Nucleus accumbens (tissue), 56 donors: ENCODE measurements around the gene GPC3.
A peak's percentile ranks its signal among the peaks of the same experiment; 100 is the strongest.

Experiments
- DNase-seq, 56 donors: peaks; one replicate each; lab custom pipeline; 2025; lab: John Stamatoyannopoulos, UW

Gene GPC3

GRCh38 chrX:133661962-133662839 is 323.2 kb downstream of the GPC3 start:
- DNase-seq = no peak

DNA sequence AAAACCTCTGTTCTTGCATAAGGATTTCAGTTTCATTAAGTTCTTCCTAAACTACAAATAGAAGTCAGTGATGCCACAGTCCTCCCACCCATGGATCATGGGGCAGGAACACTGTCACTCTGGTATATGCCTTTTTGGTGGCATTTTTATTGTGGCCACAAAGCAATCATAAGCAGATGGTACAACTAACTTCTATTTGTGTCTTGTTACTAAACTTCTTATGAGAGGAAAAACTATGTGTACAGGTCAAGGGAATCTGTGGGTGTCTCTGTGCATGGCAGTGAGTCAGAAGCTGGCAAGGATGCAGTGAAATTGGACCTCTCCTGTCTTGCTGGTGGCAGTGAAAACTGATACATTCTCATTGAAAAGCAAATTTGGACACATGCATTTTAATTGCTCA is 325.1 kb downstream of the GPC3 start:
- no peak for DNase-seq

DNA sequence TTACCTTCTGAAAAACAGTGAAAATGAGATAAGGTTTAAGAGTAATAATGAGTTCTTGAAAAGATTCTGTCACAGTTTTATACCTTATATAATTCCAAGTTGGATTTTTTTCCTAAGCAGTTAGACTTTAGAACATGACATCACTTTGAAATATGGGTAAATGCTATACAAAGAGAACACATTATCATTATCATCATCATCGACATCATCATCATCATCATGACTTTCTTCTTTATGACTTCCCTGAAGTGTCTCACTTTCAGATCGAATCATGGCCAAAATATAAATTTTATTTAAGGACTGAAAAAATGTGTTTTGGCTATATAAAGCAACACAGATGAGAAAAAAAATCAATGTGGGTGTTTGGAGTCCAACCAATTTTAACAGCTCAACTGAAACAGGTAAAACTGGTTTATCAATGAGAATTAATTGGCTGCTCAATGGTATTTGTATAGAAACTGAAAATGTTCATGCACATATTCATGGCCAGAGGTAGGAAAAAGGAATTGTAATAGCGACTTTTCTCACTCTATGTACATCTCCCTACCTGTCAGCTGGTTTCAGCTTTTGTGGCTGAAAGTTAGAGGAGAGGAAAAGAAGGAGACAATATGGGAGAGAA is 327.0 kb downstream of the GPC3 start:
- no peak for DNase-seq

DNA sequence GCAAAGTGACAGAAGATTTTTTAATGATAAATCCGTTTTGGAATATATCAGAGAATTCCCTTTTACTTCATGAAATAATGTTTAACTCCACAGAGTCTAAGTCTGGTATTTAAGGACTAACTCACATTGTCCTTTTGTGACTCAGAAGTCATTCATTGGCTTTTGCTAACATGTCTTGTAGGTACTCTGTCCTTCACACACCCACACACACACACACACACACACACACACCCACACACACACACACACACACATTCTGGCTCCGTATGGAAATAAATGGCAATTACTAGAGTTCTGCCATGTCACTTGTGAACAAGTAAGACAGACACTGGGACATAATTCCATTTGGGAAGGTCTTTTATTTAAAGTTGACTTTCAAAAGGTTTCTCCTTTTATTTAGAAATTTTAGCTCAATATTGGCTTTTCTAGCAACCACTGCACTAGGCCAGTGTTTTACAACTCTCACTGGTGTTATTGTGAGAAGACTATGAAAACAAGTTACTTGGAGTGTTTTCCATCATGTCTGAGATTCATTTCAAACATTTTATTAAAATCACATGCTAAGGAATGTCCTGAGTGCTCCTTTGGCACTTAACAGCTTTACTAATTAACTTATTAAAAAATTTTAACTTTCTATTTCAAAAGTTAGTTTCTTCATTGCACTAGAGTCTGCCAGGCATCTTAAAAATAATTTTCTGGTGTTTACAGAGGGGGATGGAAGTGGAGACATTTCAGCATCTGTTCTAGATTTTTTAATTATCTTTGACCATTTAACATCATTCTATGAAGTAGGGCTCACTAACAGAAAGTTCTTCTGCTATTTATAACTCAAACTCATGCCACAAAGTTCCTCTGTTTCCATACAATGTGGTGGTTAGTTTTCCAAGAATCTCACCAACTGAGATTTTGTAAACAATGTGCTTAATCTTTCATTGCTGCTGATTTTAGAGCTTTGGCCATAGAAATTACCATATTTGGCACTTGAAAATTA is 329.8 kb downstream of the GPC3 start:
- DNase-seq = no peak

DNA sequence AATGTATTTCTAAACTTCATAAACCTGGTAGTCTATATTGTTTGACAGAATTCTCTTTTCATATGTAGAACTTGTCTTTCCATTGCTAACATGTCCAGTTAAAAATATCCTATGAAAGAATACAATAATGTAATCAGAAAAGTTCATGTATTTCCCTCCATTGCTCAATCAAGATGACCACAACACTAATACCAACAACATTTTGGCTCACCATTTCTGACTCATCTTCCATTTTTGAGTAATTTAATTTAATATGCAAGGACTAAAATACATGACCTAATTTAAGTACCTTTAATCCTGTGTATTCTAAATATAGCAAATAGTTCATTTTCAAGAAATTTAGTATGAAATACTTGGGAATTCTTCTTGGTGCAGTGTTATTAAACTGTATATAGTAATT is 330.6 kb downstream of the GPC3 start:
- no peak for DNase-seq

DNA sequence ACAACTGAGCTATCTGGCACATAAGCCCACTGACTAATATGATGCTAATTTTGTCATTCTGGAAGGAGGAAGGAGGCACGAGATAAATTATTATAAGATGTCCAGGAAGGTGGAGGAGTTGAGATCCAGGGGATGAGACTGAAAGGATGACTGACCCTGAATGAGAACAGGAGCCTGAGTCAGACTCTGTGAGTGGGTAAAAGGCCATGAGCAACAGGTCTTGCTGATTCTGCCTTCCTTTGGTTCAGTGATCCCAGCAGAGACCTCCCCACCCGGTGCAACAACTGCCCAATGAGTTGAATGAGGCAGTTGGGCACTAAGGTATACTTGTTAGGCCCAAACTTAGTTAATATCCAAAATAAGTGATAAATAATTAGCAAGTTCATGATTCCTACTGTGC is 332.0 kb downstream of the GPC3 start:
- no peak for DNase-seq

GRCh38 chrX:133652185-133652584 is 333.2 kb downstream of the GPC3 start:
- DNase-seq = no peak

DNA sequence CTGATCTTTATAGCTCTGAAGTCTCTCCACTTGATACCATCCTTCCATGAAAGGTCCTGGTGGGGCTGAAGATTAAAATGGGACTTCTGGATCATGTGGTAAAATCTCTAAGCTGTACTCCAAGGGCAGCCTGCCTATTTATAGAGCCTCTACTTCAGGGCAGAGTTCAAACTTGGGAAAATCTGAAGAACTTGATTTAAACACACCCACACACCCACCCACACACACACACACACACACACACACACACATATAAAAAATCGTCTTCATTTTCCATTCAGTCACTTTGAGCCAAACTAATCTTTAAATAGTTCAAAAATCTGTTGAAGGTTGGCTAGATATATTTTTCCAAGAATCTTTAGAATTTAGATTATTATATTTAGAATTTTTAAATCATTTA is 335.2 kb downstream of the GPC3 start:
- no peak for DNase-seq

- DNase-seq = no peak
Measured at GRCh38 chrX:133649651-133650050, 335.7 kb downstream of the GPC3 start.

- DNase-seq = no peak
Measured at GRCh38 chrX:133648594-133648993, 336.8 kb downstream of the GPC3 start.

- no peak for DNase-seq
Measured at GRCh38 chrX:133646719-133647116, 338.7 kb downstream of the GPC3 start.

DNA sequence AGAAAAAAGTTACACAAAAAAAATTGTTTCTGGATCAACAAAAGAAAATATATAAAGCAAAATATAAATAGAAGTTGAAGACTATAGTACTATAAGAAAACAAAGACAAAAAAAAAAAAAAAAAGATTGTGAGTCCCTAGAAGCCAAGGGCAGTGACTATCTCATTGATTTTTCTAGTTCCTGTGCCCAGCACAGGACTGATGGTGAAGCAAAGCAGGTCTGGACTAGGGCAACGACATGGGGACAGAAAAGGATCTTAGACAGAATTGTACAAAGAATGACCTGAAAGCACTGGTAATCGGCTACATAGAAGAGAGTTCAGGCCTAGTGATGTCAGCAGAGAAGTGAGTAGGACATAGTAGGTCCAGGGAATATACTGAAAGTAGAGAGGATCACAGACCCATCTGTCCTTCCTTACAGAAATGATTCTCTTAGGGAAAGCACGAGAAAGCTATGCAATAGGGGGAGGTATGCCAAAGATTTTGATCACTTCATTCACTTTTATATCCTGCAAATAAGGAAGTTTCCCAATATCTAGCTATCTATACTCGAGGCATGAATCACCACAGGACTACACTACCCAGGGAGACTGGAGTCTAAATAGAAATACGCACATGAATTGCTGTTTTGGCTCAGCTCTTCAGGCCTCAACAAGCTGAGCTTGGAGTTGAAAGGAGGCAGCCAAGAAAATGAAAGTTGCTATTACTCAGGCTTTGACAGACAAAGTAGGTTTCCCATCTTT is 339.2 kb downstream of the GPC3 start:
- no peak for DNase-seq

DNA sequence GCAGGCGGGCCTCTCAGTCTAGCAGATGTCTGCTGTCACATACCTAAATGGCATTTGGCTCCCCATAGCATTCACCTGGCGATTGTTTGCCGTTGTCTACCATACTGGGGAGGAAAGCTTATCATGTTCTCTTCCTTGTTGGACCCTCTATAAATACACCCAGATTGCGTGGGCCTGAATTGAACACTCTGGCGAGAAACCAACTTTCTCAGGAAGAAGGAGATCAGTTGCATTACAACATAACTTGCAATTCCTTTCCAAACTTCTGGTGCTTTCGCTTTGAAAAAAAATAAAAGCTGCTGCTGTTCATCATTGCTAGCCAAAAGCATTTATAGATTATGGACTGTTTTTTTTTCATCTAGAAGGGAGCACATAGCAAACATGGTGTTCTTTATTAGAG is 340.1 kb downstream of the GPC3 start:
- DNase-seq = no peak

DNA sequence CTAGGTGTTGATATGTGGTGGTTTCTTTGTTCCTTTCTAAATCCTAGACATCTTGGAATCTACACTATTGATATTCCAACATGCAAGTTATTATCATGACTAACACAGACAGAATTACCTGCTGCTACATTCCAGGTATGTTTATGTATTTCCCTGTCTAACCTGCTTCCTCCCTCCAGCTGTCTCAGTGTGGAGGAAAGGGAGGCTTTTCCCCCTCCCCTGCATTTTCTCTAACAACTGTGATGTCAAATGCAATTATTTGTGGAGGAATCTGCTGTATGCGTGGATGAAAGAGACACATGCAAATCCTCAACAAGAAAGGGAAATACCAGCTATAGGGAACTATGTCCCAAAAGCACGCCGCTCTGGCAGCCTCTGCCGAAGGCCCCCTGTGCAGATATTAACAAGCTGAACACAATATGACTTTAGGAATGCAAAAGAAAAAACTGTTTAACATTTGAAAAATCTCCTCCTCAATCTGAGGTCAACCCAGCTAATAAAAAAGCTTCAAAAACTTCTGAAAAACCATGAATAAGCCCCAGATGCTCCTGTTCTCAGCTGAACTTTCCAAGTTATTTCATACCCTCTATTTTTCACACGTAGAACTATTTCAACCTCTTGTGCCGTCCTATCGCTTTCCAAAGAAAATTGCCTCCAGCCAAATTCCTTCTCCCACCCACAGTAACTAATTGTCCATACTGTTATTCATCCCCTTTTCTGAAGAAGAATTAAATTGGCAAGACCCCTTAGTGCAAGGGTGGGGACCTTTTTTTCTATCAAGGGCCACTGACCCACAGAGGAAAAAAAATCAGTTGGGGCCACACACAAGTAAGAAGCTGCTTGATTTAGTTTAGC is 345.0 kb downstream of the GPC3 start:
- no peak for DNase-seq

GRCh38 chrX:133639726-133640125 is 345.7 kb downstream of the GPC3 start:
- no peak for DNase-seq

GRCh38 chrX:133638285-133638684 is 347.1 kb downstream of the GPC3 start:
- DNase-seq = peak in 4 of 56 donors; percentile 0 to 34 (median 4)

DNA sequence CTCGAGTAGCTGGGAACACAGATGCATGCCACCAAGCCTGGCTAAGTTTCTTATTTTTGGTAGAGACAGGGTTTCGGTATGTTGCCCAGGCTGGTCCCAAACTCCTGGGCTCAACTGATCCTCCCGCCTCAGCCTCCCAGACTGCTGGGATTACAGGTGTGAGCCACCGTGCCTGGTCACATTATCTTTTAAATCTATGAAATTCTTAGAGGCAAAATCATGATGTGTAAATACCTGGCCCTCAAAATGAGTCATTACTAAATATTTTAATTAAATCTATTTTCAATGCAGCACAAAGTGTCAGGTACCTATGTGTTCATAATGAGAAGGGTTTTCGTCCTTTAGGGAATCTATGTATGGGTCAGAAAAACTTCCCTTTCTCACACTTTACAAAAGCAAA is 347.6 kb downstream of the GPC3 start:
- no peak for DNase-seq

- no peak for DNase-seq
Measured at GRCh38 chrX:133636009-133636408, 349.4 kb downstream of the GPC3 start.

GRCh38 chrX:133634416-133634815 is 351.0 kb downstream of the GPC3 start:
- DNase-seq = no peak
